NCI-H2081 treated with DMSO at 0.1 percent for 48 hours (cell line): ENCODE measurements around the gene NEK2.
"Not testable (repeated sequence)": the region's sequence is repeated elsewhere in the genome, so short reads cannot be mapped to it uniquely, and the experiment has no call there.

Experiments
- DNase-seq: peaks from one replicate; lab custom pipeline; 2025; lab: John Stamatoyannopoulos, UW

The NEK2 gene

GRCh38 chr1:211650904-211651303 is 24.5 kb downstream of the NEK2 start:
- no peak for DNase-seq

- no peak for DNase-seq
Measured at GRCh38 chr1:211648980-211649934, 26.2 kb downstream of the NEK2 start.

GRCh38 chr1:211648336-211648735 is 27.1 kb downstream of the NEK2 start:
- DNase-seq = no peak

DNA sequence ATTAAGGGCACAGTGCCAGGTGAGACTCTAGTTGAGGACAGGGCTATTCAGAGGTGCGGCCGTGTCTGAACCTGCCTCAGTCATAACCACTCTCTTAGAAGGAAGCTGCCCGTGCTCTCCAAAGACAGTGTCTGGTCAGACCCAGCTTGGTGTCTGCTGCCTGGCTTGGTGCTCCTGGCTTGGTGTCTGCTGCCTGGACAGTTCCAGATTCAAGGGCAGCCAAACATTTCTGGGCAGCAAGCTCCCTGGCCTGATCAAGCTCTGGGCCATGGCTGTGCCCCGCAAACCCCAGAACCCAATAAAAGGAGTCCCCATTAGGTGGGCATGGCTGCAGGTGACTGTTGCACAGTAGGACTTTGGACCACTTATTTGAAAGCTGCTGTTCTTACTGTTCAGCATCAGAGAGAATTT is 27.7 kb downstream of the NEK2 start:
- DNase-seq = no peak

DNA sequence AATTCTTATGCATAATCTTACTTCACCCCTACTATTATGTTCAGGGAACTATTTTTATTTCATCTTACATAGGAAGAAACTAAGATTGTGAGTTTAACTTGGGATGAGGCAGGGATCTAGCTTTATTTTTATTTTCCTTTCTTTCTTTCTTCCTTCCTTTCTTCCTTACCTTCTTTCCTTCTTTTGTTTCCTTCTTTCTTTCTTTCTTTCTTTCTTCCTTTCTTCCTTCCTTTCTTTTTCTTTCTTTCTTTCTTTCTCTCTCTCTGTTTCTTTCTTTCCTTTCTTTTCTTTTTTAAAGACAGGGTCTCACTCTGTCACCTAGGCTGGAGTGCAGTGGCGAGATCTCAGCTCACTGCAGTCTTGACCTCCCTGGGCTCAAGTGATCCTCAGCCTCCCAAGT is 28.9 kb downstream of the NEK2 start:
- DNase-seq = no peak

GRCh38 chr1:211645601-211646000 is 29.8 kb downstream of the NEK2 start:
- DNase-seq = not testable (repeated sequence)

- no peak for DNase-seq
Measured at GRCh38 chr1:211644653-211645052, 30.8 kb downstream of the NEK2 start.

- DNase-seq = no peak
Measured at GRCh38 chr1:211643324-211644212, 31.9 kb downstream of the NEK2 start.

DNA sequence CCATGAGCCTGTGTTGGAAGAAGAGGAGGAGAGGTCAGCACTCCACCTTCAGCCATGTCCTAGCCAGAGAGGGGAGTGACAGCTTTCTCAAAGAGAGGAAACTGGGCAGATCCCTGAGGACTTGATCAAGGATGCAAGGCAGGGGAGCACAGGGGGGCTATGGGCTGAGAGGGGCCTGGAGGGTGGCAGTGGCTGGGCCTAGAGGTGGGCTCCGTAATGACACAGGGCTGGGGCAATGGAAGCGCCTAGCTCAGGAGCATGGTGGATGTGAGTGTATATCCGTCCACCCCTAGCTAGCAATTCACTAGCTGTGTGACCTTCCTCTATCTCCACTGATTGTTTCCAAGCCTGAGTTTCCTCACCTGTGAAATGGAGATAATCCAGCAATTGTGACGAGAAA is 32.6 kb downstream of the NEK2 start:
- no peak for DNase-seq

GRCh38 chr1:211641942-211642341 is 33.5 kb downstream of the NEK2 start:
- DNase-seq = no peak

DNA sequence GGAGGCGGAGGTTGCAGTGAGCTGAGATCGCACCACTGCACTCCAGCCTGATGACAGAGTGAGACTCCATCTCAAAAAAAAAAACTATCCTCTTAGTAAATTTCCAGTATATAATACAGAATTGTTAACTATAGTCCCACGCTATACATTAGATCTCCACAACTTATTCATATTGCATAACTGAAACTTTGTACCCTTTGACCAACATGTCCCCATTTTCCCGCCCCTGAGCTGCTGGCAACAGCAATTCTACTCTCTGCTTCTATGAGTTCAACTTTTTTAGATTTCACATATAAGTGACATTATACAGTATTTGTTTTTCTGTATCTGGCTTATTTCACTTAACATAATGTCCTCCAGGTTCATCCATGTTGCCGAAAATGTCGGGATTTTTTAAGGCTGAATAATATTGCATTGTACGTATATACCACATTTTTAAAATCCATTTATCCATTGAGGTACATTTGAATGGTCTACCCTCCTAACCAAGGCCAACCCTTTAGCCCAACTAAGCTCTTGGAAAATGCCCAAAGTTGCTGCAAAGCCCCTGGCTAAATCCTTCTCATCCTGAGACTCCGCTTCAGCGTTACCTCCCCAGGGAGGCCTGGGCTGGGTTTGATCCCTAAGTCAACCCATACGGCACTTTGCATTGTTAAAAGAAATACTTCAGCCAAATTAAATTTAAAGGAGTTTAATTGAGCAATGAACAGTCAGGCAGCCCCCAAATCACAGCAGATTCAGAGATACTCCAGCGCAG is 34.2 kb downstream of the NEK2 start:
- no peak for DNase-seq

DNA sequence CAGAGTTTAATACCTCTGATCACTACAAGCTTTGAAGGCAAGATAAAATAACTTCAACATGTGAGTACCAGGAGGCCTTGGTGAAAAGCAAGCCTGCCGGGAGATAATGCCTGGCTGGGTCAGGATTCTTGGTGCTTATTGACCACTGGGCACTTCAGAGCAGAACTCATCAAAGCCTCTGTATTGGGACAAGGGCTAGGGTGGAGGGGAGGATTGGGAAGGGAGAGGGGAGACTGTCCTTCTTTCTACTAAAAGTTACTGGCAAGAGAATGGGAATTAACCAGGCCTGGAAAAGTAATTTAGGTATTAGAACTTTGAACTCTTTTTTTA is 35.2 kb downstream of the NEK2 start:
- no peak for DNase-seq

DNA sequence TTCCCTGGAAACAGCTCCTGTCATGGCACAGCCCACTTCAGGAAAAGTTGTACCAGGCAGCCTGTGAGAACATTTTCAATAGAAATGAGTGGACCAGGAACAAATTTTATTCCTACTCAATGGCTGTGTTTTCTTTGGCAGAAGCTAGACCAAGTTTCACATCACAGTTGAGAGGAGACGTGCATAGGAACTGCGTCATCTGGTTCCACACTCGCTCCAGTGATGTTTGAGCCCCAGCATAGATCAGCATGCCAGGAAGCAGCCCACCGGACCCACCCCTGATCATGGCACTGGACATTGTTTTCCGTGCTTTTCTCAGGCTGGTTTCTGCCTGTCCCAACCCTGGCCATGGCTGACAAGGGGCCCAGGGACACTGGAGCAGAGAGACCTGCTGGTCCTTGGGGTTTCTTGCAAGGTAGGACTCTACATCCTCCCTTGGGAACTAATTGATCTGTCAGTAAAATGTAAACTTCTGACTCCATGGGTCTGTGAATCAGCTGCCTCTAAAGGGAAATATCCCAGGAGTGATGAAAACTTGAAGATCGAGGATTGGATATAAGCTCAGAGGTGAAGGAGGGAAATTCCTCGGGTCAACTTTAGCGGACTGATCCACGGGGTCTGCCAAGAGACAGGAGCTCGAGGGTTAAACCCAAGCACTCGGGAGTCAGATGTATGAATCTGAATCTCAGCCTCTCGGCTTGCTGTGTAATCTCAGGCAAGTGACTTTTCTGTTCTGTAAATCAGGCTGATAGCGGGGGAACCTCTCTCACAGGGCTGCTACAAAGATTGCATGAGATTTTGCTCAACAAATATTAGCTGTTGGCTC is 35.7 kb downstream of the NEK2 start:
- no peak for DNase-seq

- DNase-seq = no peak
Measured at GRCh38 chr1:211638689-211639101, 36.7 kb downstream of the NEK2 start.

DNA sequence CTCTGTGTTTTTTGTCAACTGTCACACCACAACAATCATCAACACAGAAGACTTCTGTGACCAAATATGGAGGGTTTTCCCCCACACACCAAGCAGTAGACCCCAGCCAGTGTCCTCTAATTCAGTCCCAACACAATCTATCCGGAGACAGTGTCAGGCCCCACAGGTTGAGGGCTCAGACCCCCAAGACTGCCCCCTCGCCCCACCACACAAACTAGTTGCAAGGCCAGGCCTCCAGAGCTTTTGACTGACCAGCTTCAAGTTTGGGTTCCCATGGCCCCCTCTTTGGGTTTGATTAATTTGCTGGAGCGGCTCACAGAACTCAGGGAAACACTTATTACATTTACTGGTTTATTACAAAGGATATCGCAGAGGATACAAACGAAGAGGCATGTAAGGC is 37.2 kb downstream of the NEK2 start:
- DNase-seq = no peak

DNA sequence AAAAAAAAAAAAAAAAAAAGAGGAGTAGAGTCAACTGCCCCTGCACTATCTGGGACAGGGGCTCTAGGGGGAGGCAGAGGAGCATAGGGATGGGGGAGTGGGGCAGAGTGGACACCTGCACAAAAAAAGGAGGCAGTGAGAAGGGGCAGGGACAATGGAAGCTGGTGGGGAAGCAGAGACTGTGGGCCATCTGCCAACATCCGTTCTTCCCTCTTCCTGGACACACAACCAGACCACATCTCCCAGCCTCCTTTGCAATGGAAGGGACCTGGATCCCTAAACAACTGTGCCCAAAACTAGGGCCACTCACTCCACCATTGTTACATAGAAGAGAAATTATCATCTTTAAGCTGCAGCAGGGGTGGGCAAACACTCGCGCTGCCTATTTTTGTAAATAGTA is 38.4 kb downstream of the NEK2 start:
- DNase-seq = no peak

DNA sequence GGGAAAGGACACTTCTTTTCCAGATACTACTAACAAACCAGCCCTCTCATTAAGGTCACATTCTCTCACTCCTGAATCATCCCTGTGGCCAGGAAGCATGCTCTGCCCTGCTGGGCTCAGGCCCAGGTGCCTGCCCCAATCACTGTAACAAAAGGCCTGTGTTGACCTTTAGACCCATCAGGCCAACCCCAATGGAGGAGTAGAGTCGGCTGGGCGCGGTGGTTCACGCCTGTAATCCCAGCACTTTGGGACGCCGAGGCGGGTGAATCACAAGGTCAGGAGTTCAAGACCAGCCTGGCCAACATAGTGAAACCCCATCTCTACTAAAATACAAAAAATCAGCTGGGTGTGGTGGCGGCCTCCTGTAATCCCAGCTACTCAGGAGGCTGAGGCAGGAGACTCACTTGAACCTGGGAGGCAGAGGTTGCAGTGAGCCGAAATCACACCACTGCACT is 38.8 kb downstream of the NEK2 start:
- not testable (repeated sequence) for DNase-seq

- DNase-seq = no peak
Measured at GRCh38 chr1:211635597-211636205, 39.7 kb downstream of the NEK2 start.

DNA sequence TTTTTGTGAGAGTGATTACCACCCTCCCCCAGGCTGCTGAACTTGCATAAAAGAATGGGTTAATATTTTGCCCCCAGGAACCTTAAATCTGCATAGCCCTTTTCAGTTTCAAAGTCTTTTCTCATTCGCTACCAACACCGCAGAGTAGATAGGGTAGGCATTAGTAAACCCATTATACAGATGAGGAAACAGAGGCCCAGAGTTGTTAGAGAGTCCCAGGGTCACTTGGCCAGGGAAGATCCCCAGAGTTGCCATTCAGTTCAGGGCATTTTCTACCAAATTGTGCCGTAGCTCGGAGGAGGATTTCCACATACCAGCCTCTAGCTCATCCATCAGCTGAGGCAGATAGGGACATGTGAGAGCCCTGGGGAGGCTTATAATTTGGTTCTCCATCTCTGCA is 40.5 kb downstream of the NEK2 start:
- DNase-seq = no peak

- no peak for DNase-seq
Measured at GRCh38 chr1:211634461-211634860, 41.0 kb downstream of the NEK2 start.

- DNase-seq = no peak
Measured at GRCh38 chr1:211633524-211633846, 41.9 kb downstream of the NEK2 start.
